Mesodermal cell (in vitro differentiated cells): Measurements from ENCODE around the gene NEU1. TPM values are rescaled to one million over a fixed set of nuclear protein-coding genes. Genes with fewer than 3 reads are reported as not detected.
A peak's percentile ranks its signal among the peaks of the same experiment; 100 is the strongest.
"Not testable (repeated sequence)": the region's sequence is repeated elsewhere in the genome, so short reads cannot be mapped to it uniquely, and the experiment has no call there.

Experiments used
- H3K27ac ChIP-seq: 2 replicates; pipeline ENCODE4 v1.7.0; 2013; ENCODE audit warnings: mild to moderate bottlenecking, low read depth, low read length, moderate library complexity; ENCODE audit not compliant: severe bottlenecking
- H3K36me3 ChIP-seq: 2 replicates; pipeline ENCODE4 v1.7.1; 2013; ENCODE audit warnings: mild to moderate bottlenecking, low read length, moderate library complexity; ENCODE audit not compliant: control insufficient read depth, insufficient read depth
- H3K4me1 ChIP-seq: one replicate; pipeline ENCODE4 v1.7.1; 2013; ENCODE audit warnings: mild to moderate bottlenecking, low read length; ENCODE audit not compliant: insufficient read depth, control insufficient read depth, poor library complexity, severe bottlenecking
- H3K4me3 ChIP-seq: 2 replicates; pipeline ENCODE4 v1.7.0; 2013; ENCODE audit warnings: low read length, control low read depth, mild to moderate bottlenecking; ENCODE audit not compliant: insufficient read depth, poor library complexity, severe bottlenecking; ENCODE audit errors: extremely low read depth
- H3K9me3 ChIP-seq: 2 replicates; pipeline ENCODE4 v1.7.1; 2013; ENCODE audit warnings: mild to moderate bottlenecking, low read length, moderate library complexity; ENCODE audit not compliant: control insufficient read depth
- WGBS, 2 experiments: methylation state at CpG; one replicate each; pipeline ENCODE4 v1.1.5; 2013; ENCODE audit warnings: missing lambda C conversion rate in 2 of 2; ENCODE audit not compliant: insufficient coverage in 2 of 2; 5-methylcytosine and 5-hydroxymethylcytosine counted together
- polyA plus RNA-seq, 2 experiments: library from polyadenylated mRNA; stranded (reverse); fragments of 50-300 nt; gene quantifications; one replicate each; pipeline ENCODE4 v1.2.3, GENCODE V29; 2013

NEU1 gene
- polyA plus RNA-seq (2013, experiment 1 of 2): 70.0 TPM
- polyA plus RNA-seq (2013, experiment 2 of 2): 60.5 TPM

- H3K4me1 ChIP-seq: no peaks in the 10 kb centered on the region
- H3K27ac ChIP-seq: peak within 1 kb of the TSS; percentile 97
- 1 to 2% methylated on average over 52 to 56 of the region's 64 CpGs for WGBS, 2 experiments
- peaks cover 40% of the 10 kb centered on the region for H3K36me3 ChIP-seq
- H3K4me3 ChIP-seq: peak within 1 kb of the TSS; percentile 86
- no peaks in the 10 kb centered on the region for H3K9me3 ChIP-seq
Observed at GRCh38 chr6:31862344-31863235, at the start of gene NEU1. Gene NEU1, minus strand, starts transcription at chr6:31862821. Its CDS starts 45 bp downstream, at chr6:31862776.

GRCh38 chr6:31911826-31912585, 49.4 kb upstream of the NEU1 start:
- Histone ChIP-seq H3K27ac (no peak overlapping the region), H3K4me3 (no peak overlapping the region), H3K4me1 (no peaks in the 10 kb centered on the region), H3K36me3 (no peaks in the 10 kb centered on the region), H3K9me3 (no peaks in the 10 kb centered on the region)
- 77 to 81% methylated on average over 10 to 11 of the region's 11 CpGs for WGBS, 2 experiments

GRCh38 chr6:31909298-31909697, 46.7 kb upstream of the NEU1 start:
- not testable (repeated sequence) for H3K4me1 ChIP-seq, H3K9me3 ChIP-seq, H3K4me3 ChIP-seq, H3K36me3 ChIP-seq, H3K27ac ChIP-seq
- 81 to 84% methylated on average over 7 of the region's 7 CpGs for WGBS, 2 experiments

GRCh38 chr6:31908791-31909190, 46.2 kb upstream of the NEU1 start:
- Histone ChIP-seq H3K27ac (no peak overlapping the region), H3K4me3 (no peak overlapping the region), H3K4me1 (no peaks in the 10 kb centered on the region), H3K9me3 (no peaks in the 10 kb centered on the region), H3K36me3 (no peaks in the 10 kb centered on the region)
- whole genome bisulfite sequencing, 2 experiments: 93% methylated on average over 2 of the region's 4 CpGs; no CpG with 5 or more reads in 1 of the 2 experiments

GRCh38 chr6:31908255-31908654, 45.6 kb upstream of the NEU1 start:
- not testable (repeated sequence) for H3K4me3 ChIP-seq, H3K27ac ChIP-seq, H3K9me3 ChIP-seq, H3K36me3 ChIP-seq, H3K4me1 ChIP-seq
- 86% methylated on average over 3 of the region's 5 CpGs; no CpG with 5 or more reads in 1 of the 2 experiments for WGBS, 2 experiments

GRCh38 chr6:31907158-31907813, 44.7 kb upstream of the NEU1 start:
- Histone ChIP-seq H3K27ac (no peak overlapping the region), H3K9me3 (no peaks in the 10 kb centered on the region), H3K4me1 (no peaks in the 10 kb centered on the region), H3K36me3 (no peaks in the 10 kb centered on the region), H3K4me3 (no peak overlapping the region)
- 74 to 100% methylated on average over 2 to 4 of the region's 7 CpGs for WGBS, 2 experiments

- H3K36me3 ChIP-seq, H3K4me3 ChIP-seq, H3K27ac ChIP-seq, H3K9me3 ChIP-seq, H3K4me1 ChIP-seq: not testable (repeated sequence)
- WGBS, 2 experiments: 88 to 92% methylated on average over 7 of the region's 8 CpGs
Observed at GRCh38 chr6:31906727-31907126, 44.1 kb upstream of the NEU1 start.

- Histone ChIP-seq H3K9me3 (no peaks in the 10 kb centered on the region), H3K4me3 (no peak overlapping the region), H3K27ac (no peak overlapping the region), H3K36me3 (no peaks in the 10 kb centered on the region), H3K4me1 (peaks cover under 1% of the 10 kb centered on the region)
- 0 to 11% methylated on average over 2 to 3 of the region's 4 CpGs for WGBS, 2 experiments
Observed at GRCh38 chr6:31906122-31906521, 43.5 kb upstream of the NEU1 start.

- H3K27ac ChIP-seq: no peak overlapping the region
- no peaks in the 10 kb centered on the region for H3K36me3 ChIP-seq
- H3K4me3 ChIP-seq: no peak overlapping the region
- no peaks in the 10 kb centered on the region for H3K9me3 ChIP-seq
- peaks cover 2% of the 10 kb centered on the region for H3K4me1 ChIP-seq
- WGBS, 2 experiments: no CpG with 5 or more reads among the region's 1 CpG
Observed at GRCh38 chr6:31905041-31905440, 42.4 kb upstream of the NEU1 start.

- Histone ChIP-seq H3K27ac (no peak overlapping the region), H3K4me3 (no peak overlapping the region), H3K9me3 (no peaks in the 10 kb centered on the region), H3K4me1 (peaks cover 10% of the 10 kb centered on the region), H3K36me3 (peaks cover 3% of the 10 kb centered on the region)
- WGBS, 2 experiments: 80 to 90% methylated on average over 1 of the region's 3 CpGs
Observed at GRCh38 chr6:31903957-31904356, 41.3 kb upstream of the NEU1 start.
